Stimulated activated CD4-positive, alpha-beta T cell treated with anti-CD3 and anti-CD28 coated beads, Interleukin-2, amount 100 ng/mL, for 24 hours (primary cell): ENCODE measurements around the gene METTL4.

ENCODE experiments used
- DNase-seq, 2 donors: peaks; one replicate each; pipeline ENCODE4 v3.0.0-alpha.2; 2020

Gene METTL4

DNA sequence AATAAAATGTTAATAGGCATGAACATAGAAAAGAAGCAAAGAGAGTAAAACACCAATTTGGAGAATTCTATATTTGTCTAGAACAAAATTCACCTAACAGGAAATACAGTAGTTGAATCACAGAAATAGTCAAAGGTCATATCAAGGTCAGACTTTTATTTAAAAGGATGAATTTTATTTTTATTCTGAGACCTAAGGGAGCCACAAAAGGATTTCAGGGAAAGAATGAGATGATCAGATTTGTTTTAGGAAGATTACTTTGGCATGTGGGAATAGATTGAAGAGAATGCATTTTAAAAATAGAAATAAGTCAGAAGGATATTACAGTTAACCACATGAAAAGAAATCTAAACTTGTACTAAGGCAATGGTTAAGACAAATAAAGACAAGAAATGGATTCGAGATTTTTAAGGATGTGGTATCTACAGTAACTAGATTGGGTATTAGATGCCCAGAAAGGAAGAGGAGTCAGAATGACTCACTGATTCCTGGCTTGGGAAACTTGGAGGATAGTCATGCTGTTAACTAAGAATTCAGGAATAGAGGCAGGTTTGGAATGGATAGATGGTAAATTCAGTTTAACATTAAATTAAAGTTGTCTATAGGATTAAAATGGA, 56.0 kb downstream of the METTL4 start:
- DNase-seq: no peak

DNA sequence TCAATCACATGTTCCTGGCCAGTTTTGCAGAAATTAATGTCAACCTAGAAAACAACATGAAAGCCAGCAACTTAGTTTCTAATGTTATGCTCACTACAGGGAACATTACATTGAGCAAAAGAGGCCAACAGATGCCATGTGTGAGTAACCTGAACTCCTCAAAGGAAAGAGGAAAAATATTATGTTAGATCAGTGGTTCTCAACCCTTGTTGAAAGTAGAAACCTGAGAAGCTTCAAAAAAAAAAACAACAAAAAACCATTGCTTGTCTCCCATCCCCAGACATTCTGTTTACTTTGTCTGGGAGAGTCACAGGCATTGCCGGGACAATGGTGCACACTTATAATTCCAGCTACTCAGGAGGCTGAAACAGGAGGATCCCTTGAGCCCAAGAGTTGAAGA, 57.7 kb downstream of the METTL4 start:
- DNase-seq: no peak

DNA sequence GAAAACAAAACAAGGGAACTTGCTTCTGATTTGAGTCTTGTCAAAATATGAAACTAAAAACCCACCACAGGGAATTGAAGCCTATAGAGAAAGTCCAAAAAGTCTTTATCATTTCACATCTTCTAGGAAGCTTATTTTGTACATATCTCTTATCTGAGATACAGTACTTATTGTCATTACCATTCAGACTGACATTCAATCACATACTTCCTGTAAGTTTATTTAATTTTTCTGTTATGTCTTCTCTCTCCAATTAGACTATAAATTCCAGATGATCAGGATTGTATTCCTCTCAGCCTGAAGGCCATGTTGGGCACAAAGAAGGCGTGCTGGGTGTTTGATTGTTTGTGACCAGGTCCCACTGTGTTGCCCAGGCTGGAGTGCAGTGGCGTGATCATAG, 59.2 kb downstream of the METTL4 start:
- no peak for DNase-seq

DNA sequence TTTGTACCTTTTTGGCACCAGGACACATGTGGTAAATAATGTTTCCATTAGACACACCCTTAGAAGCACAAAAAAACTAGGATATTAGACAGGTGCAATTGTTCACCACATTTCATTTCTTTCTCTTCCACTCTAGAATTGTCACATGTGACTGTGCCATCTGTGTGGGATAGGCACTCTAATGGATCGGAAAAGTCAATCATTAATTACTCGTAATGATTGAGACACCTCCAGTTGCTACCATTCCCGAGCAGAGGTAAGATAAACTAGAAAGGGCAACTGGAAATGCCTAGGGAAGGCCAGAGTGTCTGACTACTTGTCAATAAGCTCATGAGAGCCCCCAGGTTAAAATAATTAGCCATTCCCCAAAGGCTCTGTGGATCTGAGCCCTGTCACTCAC, 59.9 kb downstream of the METTL4 start:
- no peak for DNase-seq

DNA sequence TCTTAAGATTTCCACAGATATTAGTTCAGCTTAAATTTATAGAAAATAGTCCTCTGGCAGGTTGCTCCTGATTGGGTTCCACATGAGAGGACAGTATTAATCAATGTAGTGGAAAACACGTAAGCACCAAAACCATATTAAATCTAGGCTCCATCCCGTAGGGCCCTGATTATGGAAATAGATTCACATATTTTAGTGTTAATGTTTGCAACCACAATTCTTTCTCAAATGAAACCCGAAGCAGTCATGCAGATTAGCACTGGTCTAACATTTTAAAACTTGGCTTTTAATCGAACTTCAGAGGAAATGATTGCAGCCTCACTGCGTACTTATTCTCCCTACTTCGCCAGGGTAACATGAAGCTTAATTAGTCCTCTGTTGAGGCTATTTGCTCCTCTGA, 60.9 kb downstream of the METTL4 start:
- DNase-seq: no peak

DNA sequence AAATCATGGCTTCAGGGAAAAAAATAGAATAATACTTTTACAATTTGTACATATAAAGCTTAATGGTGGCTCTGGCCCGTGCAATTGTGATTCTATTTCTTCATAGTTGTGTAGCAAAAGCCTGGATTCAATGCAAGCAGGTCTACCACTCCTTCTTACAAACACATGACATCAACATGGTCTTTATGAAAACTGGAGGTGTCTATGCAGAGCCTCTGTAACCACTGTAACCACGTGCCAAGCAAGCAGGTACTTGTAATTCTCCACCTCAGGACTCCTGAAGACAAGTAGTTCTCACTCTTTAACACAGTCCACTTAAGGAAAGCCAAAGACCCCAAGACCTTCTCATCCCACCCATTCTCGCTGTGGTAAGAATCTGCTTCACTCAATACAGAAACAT, 62.6 kb downstream of the METTL4 start:
- no peak for DNase-seq

DNA sequence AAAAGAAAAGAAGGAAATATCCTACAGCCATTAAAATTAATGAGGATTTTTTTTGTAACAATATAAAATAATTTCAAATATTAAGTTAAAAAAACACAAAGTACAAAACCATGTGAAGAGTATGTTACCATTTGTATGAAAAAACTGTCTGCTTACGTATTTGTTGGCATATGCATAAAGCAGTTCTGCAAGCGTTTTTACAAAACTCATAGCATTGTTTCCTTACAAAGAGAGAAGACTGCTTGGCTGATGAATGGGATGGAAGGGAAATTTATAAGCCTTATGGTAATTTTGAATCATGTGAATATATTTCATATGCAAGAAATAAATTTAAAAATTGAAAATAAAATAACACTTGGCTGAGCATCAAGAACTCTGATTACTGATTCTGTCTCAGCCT, 63.1 kb downstream of the METTL4 start:
- no peak for DNase-seq

DNA sequence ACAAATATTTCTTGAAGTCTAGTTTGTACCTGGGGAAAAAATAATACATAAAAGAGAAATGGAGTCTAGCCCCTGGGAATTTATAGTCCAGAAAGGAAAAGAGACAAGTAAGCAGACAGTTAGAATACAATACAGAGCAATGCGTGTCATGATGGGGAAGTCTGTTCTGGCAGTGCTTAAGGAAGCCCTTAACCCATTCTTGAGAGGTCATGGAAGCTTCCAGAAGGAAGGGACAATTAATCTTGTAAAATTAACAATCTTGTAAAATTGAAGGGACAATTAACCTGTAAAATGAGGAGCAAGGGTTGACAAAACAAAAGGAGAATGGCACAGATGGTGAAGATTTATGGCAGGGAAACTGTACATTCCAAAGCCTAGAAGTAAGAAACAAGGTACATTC, 66.7 kb downstream of the METTL4 start:
- DNase-seq: no peak

DNA sequence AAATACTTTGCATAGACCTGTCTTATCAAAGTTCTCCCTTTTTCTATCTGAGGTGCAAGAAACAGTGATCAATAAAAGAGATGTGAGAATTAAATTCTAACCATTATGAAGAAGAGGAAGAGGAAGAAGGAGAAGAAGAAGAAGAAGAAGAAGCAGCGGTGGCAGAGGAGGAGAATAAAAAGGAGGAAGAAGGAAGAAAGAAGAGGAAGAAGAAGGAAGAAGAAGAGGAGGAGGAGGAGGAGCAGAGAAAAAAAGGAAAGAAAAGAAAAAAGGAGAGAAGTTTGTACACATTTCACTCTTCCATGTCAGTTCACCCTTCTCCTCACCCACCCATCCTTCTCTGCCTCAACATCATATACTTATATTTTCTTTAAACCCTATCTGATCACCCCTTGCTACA, 68.4 kb downstream of the METTL4 start:
- DNase-seq: no peak

DNA sequence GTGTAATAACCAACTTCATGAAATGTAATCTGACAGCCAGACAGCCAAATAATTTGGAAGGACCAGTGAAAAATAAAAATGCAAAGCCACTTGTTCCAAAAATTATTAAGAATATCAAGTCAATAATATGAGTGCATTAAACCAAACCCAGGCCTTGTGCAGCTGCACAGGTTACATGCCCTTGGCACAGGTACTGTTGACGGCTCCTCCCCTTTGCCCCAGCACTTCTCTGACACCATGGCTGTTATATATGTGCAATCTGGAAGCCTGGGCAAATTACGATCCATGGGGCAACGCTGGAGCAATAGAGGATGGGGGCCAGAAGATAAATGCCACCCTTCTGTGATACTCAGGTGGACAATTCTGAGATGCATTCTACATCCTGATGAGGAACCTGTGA, 68.9 kb downstream of the METTL4 start:
- no peak for DNase-seq

DNA sequence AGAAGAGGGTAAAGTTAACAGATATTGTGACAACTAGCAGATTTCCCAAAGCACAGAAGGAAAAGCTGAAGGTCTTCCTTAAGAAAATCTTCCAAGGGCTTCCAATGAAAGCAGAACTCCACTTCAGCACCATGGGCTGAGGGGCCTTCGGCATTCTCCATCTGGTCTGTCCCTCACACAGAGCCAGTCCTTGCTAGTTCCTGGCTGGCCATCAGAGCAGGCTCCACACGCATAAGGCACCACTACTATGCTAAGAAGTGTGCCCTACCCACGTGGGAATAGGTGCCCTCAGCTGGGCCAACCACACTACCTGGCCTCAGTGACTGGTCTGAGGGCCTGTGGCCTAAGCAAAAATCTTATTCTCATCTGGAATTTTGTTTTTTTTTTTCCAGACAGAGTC, 73.5 kb downstream of the METTL4 start:
- no peak for DNase-seq

DNA sequence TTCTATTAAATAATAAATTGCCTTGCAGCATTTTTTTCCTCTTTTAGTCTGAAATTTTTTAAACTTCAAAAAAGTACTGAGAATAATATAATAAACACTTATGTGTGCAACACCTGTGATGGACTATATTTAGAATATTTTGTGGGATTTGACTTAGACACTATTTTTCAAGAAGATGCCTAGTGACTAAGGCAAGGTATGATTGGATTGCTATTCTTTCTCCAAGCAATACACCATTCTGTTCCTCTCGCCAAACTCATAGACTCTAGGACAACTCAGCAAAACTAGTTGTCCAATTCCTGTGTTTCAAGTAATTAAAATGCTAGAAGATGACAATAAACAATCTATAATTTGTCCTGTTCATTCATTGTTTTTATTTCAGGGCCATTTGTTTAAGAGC, 75.9 kb downstream of the METTL4 start:
- DNase-seq: no peak

DNA sequence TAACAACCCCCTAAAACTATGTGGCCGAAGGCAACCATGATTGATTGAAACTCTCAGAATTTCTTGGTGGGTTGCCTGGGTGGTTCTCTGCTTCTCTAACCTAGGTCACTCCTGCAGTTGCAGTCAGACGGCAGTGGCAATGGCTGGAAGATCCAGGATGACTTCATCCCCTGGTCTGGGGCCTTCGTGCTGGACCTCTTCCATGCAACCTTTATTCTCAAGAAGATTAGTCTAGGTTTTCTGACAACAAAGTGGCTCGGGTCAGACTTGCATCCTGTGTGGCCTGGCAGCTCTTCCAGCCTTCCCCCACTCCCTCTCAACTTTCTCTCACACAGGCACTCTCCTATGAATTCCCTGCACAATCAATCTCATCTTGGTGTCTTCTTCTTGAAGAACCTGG, 76.4 kb downstream of the METTL4 start:
- DNase-seq: no peak
